IMR-90 (cell line): Measurements from ENCODE around the gene ZYG11B. TPM values are rescaled to one million over a fixed set of nuclear protein-coding genes. Genes with fewer than 3 reads are reported as not detected.
A peak's percentile ranks its signal among the peaks of the same experiment; 100 is the strongest.

ENCODE experiments used
- ATAC-seq: fragments of 200-7000 bp; cut with Tn5 transposase; 2 replicates; pipeline ENCODE4 v1.9.1; 2020; ENCODE audit warnings: low read depth, mild to moderate bottlenecking, moderate library complexity
- BruUV-seq: library from RNA; stranded (reverse); fragments of 400-500 nt; replicated peaks from 2 replicates; lab custom pipeline; 2021; lab: Mats Ljungman, UMichigan
- CTCF ChIA-PET: fragments of 300-600 bp; formaldehyde crosslinking; extraction: SDS; loops from one replicate; lab custom pipeline; 2021; ENCODE audit warnings: antibody characterized with exemption; lab: Yijun Ruan, JAX
- POLR2A ChIA-PET: fragments of 300-600 bp; sonication (Branson Sonifier 250); formaldehyde crosslinking; loops from one replicate; lab custom pipeline; 2022; ENCODE audit warnings: antibody characterized with exemption; ENCODE audit not compliant: unreplicated experiment; lab: Charles Lee
- DNase-seq: peaks from one replicate; pipeline ENCODE4 v3.0.0; 2013
- H2AFZ ChIP-seq: replicated peaks from 2 replicates; pipeline ENCODE3; 2013; ENCODE audit warnings: low read length, mild to moderate bottlenecking; ENCODE audit not compliant: poor library complexity
- H2AK5ac ChIP-seq: 2 replicates; pipeline ENCODE4 v1.6.1; 2013; ENCODE audit warnings: low read depth, low read length, inconsistent platforms
- H2AK9ac ChIP-seq: replicated peaks from 2 replicates; pipeline ENCODE3; 2013; ENCODE audit warnings: mild to moderate bottlenecking, low read depth, low read length, moderate library complexity; ENCODE audit not compliant: poor library complexity
- H2BK120ac ChIP-seq: 2 replicates; pipeline ENCODE4 v1.6.1; 2013; ENCODE audit warnings: low read depth, low read length, inconsistent platforms
- H2BK15ac ChIP-seq: 3 replicates; pipeline ENCODE4 v1.6.1; 2013; ENCODE audit warnings: low read depth, low read length, inconsistent platforms
- H2BK20ac ChIP-seq: 2 replicates; pipeline ENCODE4 v1.6.1; 2013; ENCODE audit warnings: low read depth, mild to moderate bottlenecking, inconsistent platforms, low read length, moderate library complexity
- H2BK5ac ChIP-seq: 2 replicates; pipeline ENCODE4 v1.6.1; 2013; ENCODE audit warnings: mild to moderate bottlenecking, low read depth, low read length, inconsistent platforms; ENCODE audit not compliant: poor library complexity, severe bottlenecking
- H3K14ac ChIP-seq: replicated peaks from 2 replicates; pipeline ENCODE4 v1.6.1; 2013; ENCODE audit warnings: low read depth, low read length, inconsistent platforms
- H3K18ac ChIP-seq: 2 replicates; pipeline ENCODE4 v1.6.1; 2013; ENCODE audit warnings: low read depth, low read length, control low read depth
- H3K23ac ChIP-seq: 2 replicates; pipeline ENCODE4 v1.6.1; 2013; ENCODE audit warnings: low read depth, low read length, inconsistent platforms
- H3K27ac ChIP-seq: 2 replicates; pipeline ENCODE4 v1.5.1; 2013; ENCODE audit warnings: mild to moderate bottlenecking, control low read depth, low read length; ENCODE audit not compliant: insufficient read depth
- H3K27me3 ChIP-seq: 2 replicates; pipeline ENCODE4 v1.6.1; 2013; ENCODE audit warnings: low read length; ENCODE audit not compliant: control insufficient read depth, insufficient read depth
- H3K36me3 ChIP-seq: 2 replicates; pipeline ENCODE4 v1.6.1; 2013; ENCODE audit warnings: low read length, mixed read lengths; ENCODE audit not compliant: control insufficient read depth, insufficient read depth
- H3K4ac ChIP-seq: 2 replicates; pipeline ENCODE4 v1.6.1; 2013; ENCODE audit warnings: low read depth, low read length, inconsistent platforms
- H3K4me1 ChIP-seq: 2 replicates; pipeline ENCODE4 v1.6.1; 2013; ENCODE audit warnings: low read length, mixed read lengths; ENCODE audit not compliant: control insufficient read depth, insufficient read depth
- H3K4me2 ChIP-seq: 2 replicates; pipeline ENCODE4 v1.6.1; 2013; ENCODE audit warnings: low read depth, mild to moderate bottlenecking, control low read depth, low read length, moderate library complexity
- H3K4me3 ChIP-seq: 2 replicates; pipeline ENCODE4 v1.5.1; 2013; ENCODE audit warnings: low read depth, mild to moderate bottlenecking, control low read depth, low read length, moderate library complexity; ENCODE audit not compliant: insufficient read depth
- H3K56ac ChIP-seq: 2 replicates; pipeline ENCODE4 v1.6.1; 2013; ENCODE audit warnings: low read length, inconsistent platforms; ENCODE audit not compliant: insufficient read depth; ENCODE audit errors: extremely low read depth
- H3K79me1 ChIP-seq, 2 experiments: 2 replicates each; pipeline ENCODE4 v1.6.1; 2013; ENCODE audit warnings: low read length in 2 of 2, inconsistent platforms in 1 of 2, low read depth in 1 of 2
- H3K9ac ChIP-seq: 2 replicates; pipeline ENCODE4 v1.6.1; 2013; ENCODE audit warnings: low read depth, low read length, control low read depth
- H3K9me1 ChIP-seq: 2 replicates; pipeline ENCODE4 v1.6.1; 2013; ENCODE audit warnings: low read length, inconsistent platforms; ENCODE audit not compliant: insufficient read depth
- H3K9me3 ChIP-seq: 2 replicates; pipeline ENCODE4 v1.6.1; 2013; ENCODE audit warnings: low read length; ENCODE audit not compliant: control insufficient read depth, insufficient read depth
- H4K20me1 ChIP-seq: 2 replicates; pipeline ENCODE4 v1.6.1; 2013; ENCODE audit warnings: low read length, inconsistent platforms; ENCODE audit not compliant: insufficient read depth
- H4K5ac ChIP-seq: 2 replicates; pipeline ENCODE4 v1.6.1; 2013; ENCODE audit warnings: mild to moderate bottlenecking, low read depth, low read length, control low read depth
- H4K8ac ChIP-seq, 2 experiments: 2 replicates each; pipeline ENCODE4 v1.6.1; 2013; ENCODE audit warnings: low read depth in 2 of 2, low read length in 2 of 2, control low read depth in 1 of 2, inconsistent platforms in 1 of 2
- H4K91ac ChIP-seq: 2 replicates; pipeline ENCODE4 v1.6.1; 2013; ENCODE audit warnings: low read depth, low read length, inconsistent platforms; ENCODE audit not compliant: insufficient read depth
- CEBPB ChIP-seq: IDR thresholded peaks from 2 replicates; pipeline ENCODE4 v1.6.1; 2012; ENCODE audit warnings: low read depth, low read length, improper control_type of control experiment
- NFE2L2 ChIP-seq: fragments of 150-350 bp; IDR thresholded peaks from 2 replicates; pipeline ENCODE4 v1.6.1; 2016; ENCODE audit warnings: low read depth, mild to moderate bottlenecking, low read length
- WGBS, 2 experiments: methylation state at CpG; one replicate each; pipeline versions ENCODE4 v1.1.5 to v1.1.7; 2013; ENCODE audit warnings: missing lambda C conversion rate in 2 of 2; ENCODE audit not compliant: insufficient read length in 1 of 2; ENCODE audit errors: extremely low coverage in 2 of 2; 5-methylcytosine and 5-hydroxymethylcytosine counted together
- dilution Hi-C: fragments of 300-500 bp; cut with HindIII; formaldehyde crosslinking; loops from one replicate; pipeline ENCODE4 v1.14.3; 2018; ENCODE audit warnings: low sequenced_read_pairs; ENCODE audit not compliant: unreplicated experiment
- in situ Hi-C: fragments of 300-500 bp; cut with MboI; formaldehyde crosslinking; loops from 3 replicates; pipeline ENCODE4 v1.14.3; 2019; ENCODE audit warnings: low sequenced_read_pairs, inconsistent platforms, mixed read lengths
- intact Hi-C: fragments of 100-400 bp; cut with micrococcal nuclease; formaldehyde crosslinking; loops from 2 replicates; pipeline ENCODE4 v1.10.0; 2022
- polyA plus RNA-seq, 3 experiments: library from polyadenylated mRNA; depleted of rRNA; stranded (reverse); fragments of >200 nt; gene quantifications; 2 replicates each; pipeline ENCODE4 v1.2.3, GENCODE V29; 2012; ENCODE audit warnings: low replicate concordance in 1 of 3
- total RNA-seq: library from RNA; depleted of rRNA; stranded (reverse); fragments of >200 nt; gene quantifications from 2 replicates; pipeline ENCODE4 v1.2.3, GENCODE V29; 2012

Gene ZYG11B
- total and polyA plus RNA-seq, 2 of the 4 experiments (the other 2 are of a cell fraction), result 8.1 to 55.2 TPM

GRCh38 chr1:52855584-52855983 is 129.3 kb downstream of the ZYG11B start:
- no TSS peak for BruUV-seq
- CTCF ChIA-PET, result no interaction called here

More at GRCh38 chr1:52855584-52855983, 129.3 kb downstream of the ZYG11B start:
- Histone ChIP-seq H3K23ac (no peak overlapping the region), H2AFZ (no peak overlapping the region), H4K5ac (no peak overlapping the region), H4K8ac (no peak overlapping the region), H3K36me3 (no peaks in the 10 kb centered on the region), H4K91ac (no peak overlapping the region), H2AK9ac (no peak overlapping the region), H3K27ac (no peak overlapping the region), H4K20me1 (no peaks in the 10 kb centered on the region), H3K9ac (no peak overlapping the region), H3K4me2 (no peak overlapping the region), H2BK20ac (no peak overlapping the region), H3K79me1 (peaks cover 0 to 3% of the 10 kb centered on the region in 2 experiments; a peak in 2 of 4 replicates), H3K4me3 (no peak overlapping the region), H3K14ac (no peak overlapping the region), H3K18ac (no peak overlapping the region), H3K4me1 (no peaks in the 10 kb centered on the region), H2AK5ac (no peak overlapping the region), H2BK5ac (no peak overlapping the region), H2BK120ac (no peak overlapping the region), H3K27me3 (no peaks in the 10 kb centered on the region), H3K9me3 (no peaks in the 10 kb centered on the region), H3K9me1 (no peaks in the 10 kb centered on the region; the same call in 1 of the 2 replicates), H3K4ac (no peak overlapping the region), H2BK15ac (no peak overlapping the region), H3K56ac (no peak overlapping the region)
- no peak for ATAC-seq
- TF ChIP-seq NFE2L2 (no peak), CEBPB (0 out of 2 replicates have a peak, but pooled peaks have one; percentile 30)
- WGBS, 2 experiments, result no CpG with 5 or more reads among the region's 4 CpGs
- POLR2A ChIA-PET, result no interaction called here
- no peak for DNase-seq
- dilution Hi-C loops, result no loop called here
- in situ Hi-C loops, result no loop called here
- intact Hi-C loops, result no loop called here
